K562 (cell line): Measurements from ENCODE around the gene GDF2. TPM values are rescaled to one million over a fixed set of nuclear protein-coding genes. Genes with fewer than 3 reads are reported as not detected.

Experiments used
- BRF2 ChIP-seq: IDR thresholded peaks from 3 replicates; pipeline ENCODE4 v1.6.1; 2011; ENCODE audit warnings: borderline replicate concordance, mild to moderate bottlenecking; ENCODE audit not compliant: insufficient read length, insufficient read depth
- CBX2 ChIP-seq: fragments of 200-600 bp; sonication (generic); IDR thresholded peaks from one replicate; pipeline ENCODE4 v1.6.1; 2012; ENCODE audit warnings: mild to moderate bottlenecking, low read length, inconsistent platforms; ENCODE audit not compliant: insufficient read depth, poor library complexity, severe bottlenecking
- CLOCK ChIP-seq: fragments of 250-450 bp; sonication (Bioruptor Pico); IDR thresholded peaks from 2 replicates; pipeline ENCODE4 v1.4.0; 2020; ENCODE audit warnings: mild to moderate bottlenecking, moderate library complexity, borderline replicate concordance
- HSF4 ChIP-seq: fragments of 250-450 bp; sonication (Bioruptor Pico); IDR thresholded peaks from 2 replicates; pipeline ENCODE4 v2.1.2; 2022; ENCODE audit warnings: mild to moderate bottlenecking, moderate library complexity, borderline replicate concordance
- MTA2 ChIP-seq: fragments of 450-650 bp; IDR thresholded peaks from 2 replicates; pipeline ENCODE4 v1.6.1; 2016; ENCODE audit warnings: low read depth
- NFATC3 ChIP-seq: fragments of 450-650 bp; IDR thresholded peaks from 2 replicates; pipeline ENCODE4 v1.6.1; 2017; ENCODE audit warnings: mild to moderate bottlenecking
- NR2F6 ChIP-seq: fragments of 450-650 bp; formaldehyde crosslinking; IDR thresholded peaks from 2 replicates; pipeline ENCODE4 v1.4.0; 2020; ENCODE audit warnings: mild to moderate bottlenecking
- REST ChIP-seq, 2 experiments: fragments of 450-650 bp; formaldehyde crosslinking in 1 of 2; IDR thresholded peaks; 2 replicates each; pipeline versions ENCODE4 v1.4.0 to v1.6.1; 2014 to 2020; ENCODE audit warnings: mild to moderate bottlenecking in 2 of 2, borderline replicate concordance in 1 of 2, low read depth in 1 of 2
- SREBF2 ChIP-seq: sonication (generic); formaldehyde crosslinking; IDR thresholded peaks from 2 replicates; pipeline ENCODE4 v1.4.0; 2020; ENCODE audit warnings: mild to moderate bottlenecking, missing genetic modification reagents
- ZNF253 ChIP-seq: fragments of 250-450 bp; sonication (Bioruptor Pico); conservative IDR thresholded peaks from 2 replicates; pipeline ENCODE4 v1.6.1; 2021; ENCODE audit warnings: mild to moderate bottlenecking
- ZNF785 ChIP-seq: fragments of 250-450 bp; sonication (Bioruptor Pico); IDR thresholded peaks from 2 replicates; pipeline ENCODE4 v1.4.0; 2020; ENCODE audit warnings: mild to moderate bottlenecking
- polyA plus RNA-seq, 8 experiments: library from polyadenylated mRNA; depleted of rRNA in 4 of 8; stranded (reverse) in 5 of 8; unstranded in 3 of 8; fragments of >200 nt; fragmentation: Nextera tagmentation in 2 of 8; fragmentation: Illumina TruSeq in 1 of 8; extraction: Ambion mirVana in 2 of 8; extraction: Trizol in 1 of 8; gene quantifications; 2 replicates each; pipeline versions ENCODE4 v1.2.1 to v1.2.3, GENCODE V29; 2011 to 2014; ENCODE audit warnings: inconsistent platforms in 1 of 8, missing spikeins in 1 of 8
- total RNA-seq, 7 experiments: library from RNA; depleted of rRNA in 6 of 7; stranded (reverse); fragments of >200 nt in 6 of 7; fragmentation: Illumina TruSeq in 2 of 7; extraction: Trizol in 2 of 7; gene quantifications; 2 replicates each; pipeline versions ENCODE4 v1.2.1 to v1.2.3, GENCODE V29; 2011 to 2021; ENCODE audit warnings: low replicate concordance in 1 of 7
- TF ChIP-seq, protein P1 (sequence below): fragments of 150-350 bp; conservative IDR thresholded peaks from 2 replicates; pipeline ENCODE4 v1.6.1; 2014; ENCODE audit warnings: low read length

The GDF2 gene
- total and polyA plus RNA-seq, 9 of the 15 experiments (the other 6 are each of a cell fraction or from before 2014, with no cell fraction given), result 0.08 to 0.58 (median 0.27) TPM; not detected in 2

DNA sequence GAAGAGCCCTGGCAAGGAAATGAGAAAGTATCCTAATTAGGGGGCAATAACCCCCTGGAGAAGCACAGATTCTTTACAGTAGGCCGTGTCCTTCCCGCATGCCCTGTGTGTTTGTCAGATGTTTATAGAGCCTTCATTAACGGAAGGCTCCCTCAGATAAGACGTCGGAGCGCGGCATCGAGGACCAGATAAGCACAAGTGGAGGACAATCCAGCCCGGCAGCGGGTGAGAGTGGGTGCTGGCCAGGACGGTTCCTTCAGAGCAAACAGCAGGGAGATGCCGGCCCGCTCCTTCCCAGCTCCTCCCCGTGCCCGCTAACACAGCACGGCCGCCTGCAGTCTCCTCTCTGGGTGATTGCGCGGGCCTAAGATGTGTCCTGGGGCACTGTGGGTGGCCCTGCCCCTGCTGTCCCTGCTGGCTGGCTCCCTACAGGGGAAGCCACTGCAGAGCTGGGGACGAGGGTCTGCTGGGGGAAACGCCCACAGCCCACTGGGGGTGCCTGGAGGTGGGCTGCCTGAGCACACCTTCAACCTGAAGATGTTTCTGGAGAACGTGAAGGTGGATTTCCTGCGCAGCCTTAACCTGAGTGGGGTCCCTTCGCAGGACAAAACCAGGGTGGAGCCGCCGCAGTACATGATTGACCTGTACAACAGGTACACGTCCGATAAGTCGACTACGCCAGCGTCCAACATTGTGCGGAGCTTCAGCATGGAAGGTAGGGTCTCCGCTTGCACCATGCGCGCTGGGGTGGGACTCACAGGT is at the start of gene GDF2 (continued):
- TF ChIP-seq, protein P1, sequence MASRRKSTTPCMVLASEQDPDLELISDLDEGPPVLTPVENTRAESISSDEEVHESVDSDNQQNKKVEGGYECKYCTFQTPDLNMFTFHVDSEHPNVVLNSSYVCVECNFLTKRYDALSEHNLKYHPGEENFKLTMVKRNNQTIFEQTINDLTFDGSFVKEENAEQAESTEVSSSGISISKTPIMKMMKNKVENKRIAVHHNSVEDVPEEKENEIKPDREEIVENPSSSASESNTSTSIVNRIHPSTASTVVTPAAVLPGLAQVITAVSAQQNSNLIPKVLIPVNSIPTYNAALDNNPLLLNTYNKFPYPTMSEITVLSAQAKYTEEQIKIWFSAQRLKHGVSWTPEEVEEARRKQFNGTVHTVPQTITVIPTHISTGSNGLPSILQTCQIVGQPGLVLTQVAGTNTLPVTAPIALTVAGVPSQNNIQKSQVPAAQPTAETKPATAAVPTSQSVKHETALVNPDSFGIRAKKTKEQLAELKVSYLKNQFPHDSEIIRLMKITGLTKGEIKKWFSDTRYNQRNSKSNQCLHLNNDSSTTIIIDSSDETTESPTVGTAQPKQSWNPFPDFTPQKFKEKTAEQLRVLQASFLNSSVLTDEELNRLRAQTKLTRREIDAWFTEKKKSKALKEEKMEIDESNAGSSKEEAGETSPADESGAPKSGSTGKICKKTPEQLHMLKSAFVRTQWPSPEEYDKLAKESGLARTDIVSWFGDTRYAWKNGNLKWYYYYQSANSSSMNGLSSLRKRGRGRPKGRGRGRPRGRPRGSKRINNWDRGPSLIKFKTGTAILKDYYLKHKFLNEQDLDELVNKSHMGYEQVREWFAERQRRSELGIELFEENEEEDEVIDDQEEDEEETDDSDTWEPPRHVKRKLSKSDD, result no peak
- no peak for TF ChIP-seq ZNF785 (CRISPR knock-in tag)
- no peak for TF ChIP-seq REST (IDR thresholded peaks at IDR 0.05; ENCODE audit: borderline replicate concordance)
- TF ChIP-seq REST (CRISPR knock-in tag; IDR thresholded peaks at IDR 0.05; ENCODE audit: low read depth), result no peak
- TF ChIP-seq CBX2, result no peak
- no peak for TF ChIP-seq NFATC3
- TF ChIP-seq SREBF2 (CRISPR knock-in tag), result no peak
- TF ChIP-seq NR2F6, result no peak
- no peak for TF ChIP-seq HSF4 (CRISPR knock-in tag)
- TF ChIP-seq CLOCK (CRISPR knock-in tag), result no peak
- TF ChIP-seq BRF2, result no peak
- peak; percentile 84 for TF ChIP-seq MTA2
- TF ChIP-seq ZNF253 (CRISPR knock-in tag), result no peak
